Left hindlimb (tissue), 1 donor: ENCODE data around the gene PEX10.
"Not testable (repeated sequence)": the region's sequence is repeated elsewhere in the genome, so short reads cannot be mapped to it uniquely, and the experiment has no call there.

ENCODE experiments used
- DNase-seq: peaks from one replicate; pipeline ENCODE4 v3.0.0-alpha.2; 2018

Gene PEX10

GRCh38 chr1:2442661-2443060 lies 30.3 kb upstream of the PEX10 start:
- no peak for DNase-seq

GRCh38 chr1:2441746-2442145 lies 29.4 kb upstream of the PEX10 start:
- DNase-seq: no peak

- DNase-seq: not testable (repeated sequence)
These were observed 28.0 kb upstream of the PEX10 start for GRCh38 chr1:2440346-2440745.

GRCh38 chr1:2439369-2439768 lies 27.0 kb upstream of the PEX10 start:
- no peak for DNase-seq

GRCh38 chr1:2438641-2439040 lies 26.3 kb upstream of the PEX10 start:
- DNase-seq: no peak

GRCh38 chr1:2438038-2438437 lies 25.7 kb upstream of the PEX10 start:
- DNase-seq: no peak

- DNase-seq: no peak
These were observed 25.3 kb upstream of the PEX10 start for GRCh38 chr1:2437617-2438016.

GRCh38 chr1:2436876-2437275 lies 24.5 kb upstream of the PEX10 start:
- no peak for DNase-seq

GRCh38 chr1:2435746-2436355 lies 23.5 kb upstream of the PEX10 start:
- DNase-seq: no peak

GRCh38 chr1:2435091-2435490 lies 22.7 kb upstream of the PEX10 start:
- DNase-seq: no peak

GRCh38 chr1:2433936-2434655 lies 21.7 kb upstream of the PEX10 start:
- DNase-seq: no peak

- DNase-seq: no peak
These were observed 20.8 kb upstream of the PEX10 start for GRCh38 chr1:2433196-2433595.

GRCh38 chr1:2432441-2432844 lies 20.1 kb upstream of the PEX10 start:
- DNase-seq: no peak

GRCh38 chr1:2431518-2431917 lies 19.2 kb upstream of the PEX10 start:
- DNase-seq: no peak

GRCh38 chr1:2431103-2431502 lies 18.7 kb upstream of the PEX10 start:
- no peak for DNase-seq

GRCh38 chr1:2430592-2430973 lies 18.2 kb upstream of the PEX10 start:
- DNase-seq: no peak

GRCh38 chr1:2429780-2430591 lies 17.6 kb upstream of the PEX10 start:
- no peak for DNase-seq

- DNase-seq: no peak
These were observed 16.1 kb upstream of the PEX10 start for GRCh38 chr1:2428490-2428889.

GRCh38 chr1:2427976-2428375 lies 15.6 kb upstream of the PEX10 start:
- DNase-seq: no peak

GRCh38 chr1:2427051-2427450 lies 14.7 kb upstream of the PEX10 start:
- no peak for DNase-seq

- no peak for DNase-seq
These were observed 14.2 kb upstream of the PEX10 start for GRCh38 chr1:2426540-2426939.

GRCh38 chr1:2425892-2426291 lies 13.5 kb upstream of the PEX10 start:
- DNase-seq: no peak

GRCh38 chr1:2422523-2422922 lies 10.2 kb upstream of the PEX10 start:
- no peak for DNase-seq

- DNase-seq: no peak
These were observed 7.1 kb upstream of the PEX10 start for GRCh38 chr1:2419416-2419815.
